ENCODE data around the gene MYBPC2. TPM values are rescaled to one million over a fixed set of nuclear protein-coding genes. Genes with fewer than 3 reads are reported as not detected.

Gene MYBPC2
- total RNA-seq, 1 donor from 2014 or later = not detected

GRCh38 chr19:50431343-50432220 is 1.1 kb upstream of the MYBPC2 start:
- TF ChIP-seq CTCF (IDR thresholded peaks at IDR 0.05; ENCODE audit: insufficient read depth, low read depth, low read length) = no peak
- TF ChIP-seq EZH2 (IDR thresholded peaks at IDR 0.05; ENCODE audit: insufficient read depth, low read length) = no peak
- FAIRE-seq (no peak), DNase-seq (ENCODE audit: low read depth) (peak; percentile 33)
- Mint-ChIP-seq H3K4me1 (ENCODE audit: low read depth, unreplicated experiment) (peaks cover 3% of the 10 kb centered on the region), H3K4me3 (ENCODE audit: unreplicated experiment) (peak overlapping the region; percentile 89), H3K27me3 (ENCODE audit: low read depth, unreplicated experiment) (peaks cover 24% of the 10 kb centered on the region), H3K27ac (ENCODE audit: unreplicated experiment) (peak overlapping the region; percentile 66), H3K36me3 (ENCODE audit: low read depth, unreplicated experiment) (no peaks in the 10 kb centered on the region), H3K9me3 (ENCODE audit: unreplicated experiment) (peaks cover 1% of the 10 kb centered on the region)
- H3K27ac ChIP-seq (ENCODE audit: low read depth, low read length) = no peak overlapping the region
- no peaks in the 10 kb centered on the region for H4K20me1 ChIP-seq (ENCODE audit: insufficient read depth, low read length)
- H3K4me1 ChIP-seq (ENCODE audit: insufficient read depth, low read length) = peaks cover 11% of the 10 kb centered on the region
- peak overlapping the region; percentile 47 for H3K9ac ChIP-seq (ENCODE audit: low read length)
- H3K27me3 ChIP-seq (ENCODE audit: insufficient read depth, low read length) = peaks cover 22% of the 10 kb centered on the region
- no peaks in the 10 kb centered on the region for H3K9me3 ChIP-seq (ENCODE audit: insufficient read depth, low read depth, low read length)
- H3K4me3 ChIP-seq (ENCODE audit: insufficient read depth, low read depth, low read length) = peak overlapping the region; percentile 56
- H3K4me2 ChIP-seq (ENCODE audit: low read length) = peak overlapping the region; percentile 88
- H3K79me2 ChIP-seq (ENCODE audit: insufficient read depth, low read length) = no peaks in the 10 kb centered on the region
- peak overlapping the region; percentile 90 for H2AFZ ChIP-seq (ENCODE audit: low read depth, low read length)
- H3K36me3 ChIP-seq (ENCODE audit: insufficient read depth, low read length) = no peaks in the 10 kb centered on the region

GRCh38 chr19:50433201-50434180 is 799 bp downstream of the MYBPC2 start:
- H3K36me3 ChIP-seq (ENCODE audit: insufficient read depth, low read length) = no peaks in the 10 kb centered on the region
- no peak for DNase-seq (ENCODE audit: low read depth)
- peaks cover 18% of the 10 kb centered on the region for H3K27me3 ChIP-seq (ENCODE audit: insufficient read depth, low read length)
- Mint-ChIP-seq H3K36me3 (ENCODE audit: low read depth, unreplicated experiment) (no peaks in the 10 kb centered on the region), H3K4me1 (ENCODE audit: low read depth, unreplicated experiment) (peaks cover 3% of the 10 kb centered on the region), H3K27ac (ENCODE audit: unreplicated experiment) (no peak overlapping the region), H3K9me3 (ENCODE audit: unreplicated experiment) (peaks cover 5% of the 10 kb centered on the region), H3K27me3 (ENCODE audit: low read depth, unreplicated experiment) (peaks cover 34% of the 10 kb centered on the region), H3K4me3 (ENCODE audit: unreplicated experiment) (peak overlapping the region; percentile 73)
- no peak overlapping the region for H3K4me2 ChIP-seq (ENCODE audit: low read length)
- H3K4me3 ChIP-seq (ENCODE audit: insufficient read depth, low read depth, low read length) = no peak overlapping the region
- no peaks in the 10 kb centered on the region for H3K79me2 ChIP-seq (ENCODE audit: insufficient read depth, low read length)
- no peak overlapping the region for H3K9ac ChIP-seq (ENCODE audit: low read length)
- no peaks in the 10 kb centered on the region for H3K9me3 ChIP-seq (ENCODE audit: insufficient read depth, low read depth, low read length)
- H4K20me1 ChIP-seq (ENCODE audit: insufficient read depth, low read length) = no peaks in the 10 kb centered on the region
- TF ChIP-seq CTCF (IDR thresholded peaks at IDR 0.05; ENCODE audit: insufficient read depth, low read depth, low read length) (no peak), EZH2 (IDR thresholded peaks at IDR 0.05; ENCODE audit: insufficient read depth, low read length) (no peak)
- no peak overlapping the region for H2AFZ ChIP-seq (ENCODE audit: low read depth, low read length)
- H3K4me1 ChIP-seq (ENCODE audit: insufficient read depth, low read length) = peaks cover 9% of the 10 kb centered on the region
- H3K27ac ChIP-seq (ENCODE audit: low read depth, low read length) = no peak overlapping the region
- FAIRE-seq = no peak
